Stimulated activated CD4-positive, alpha-beta T cell treated with anti-CD3 and anti-CD28 coated beads, Interleukin-2, amount 100 ng/mL, for 24 hours (primary cell): ENCODE data around the gene FERMT3.
"Not testable (repeated sequence)": the region's sequence is repeated elsewhere in the genome, so short reads cannot be mapped to it uniquely, and the experiment has no call there.

Experiments used
- DNase-seq, 2 donors: peaks; one replicate each; pipeline ENCODE4 v3.0.0-alpha.2; 2020

The FERMT3 gene

DNA sequence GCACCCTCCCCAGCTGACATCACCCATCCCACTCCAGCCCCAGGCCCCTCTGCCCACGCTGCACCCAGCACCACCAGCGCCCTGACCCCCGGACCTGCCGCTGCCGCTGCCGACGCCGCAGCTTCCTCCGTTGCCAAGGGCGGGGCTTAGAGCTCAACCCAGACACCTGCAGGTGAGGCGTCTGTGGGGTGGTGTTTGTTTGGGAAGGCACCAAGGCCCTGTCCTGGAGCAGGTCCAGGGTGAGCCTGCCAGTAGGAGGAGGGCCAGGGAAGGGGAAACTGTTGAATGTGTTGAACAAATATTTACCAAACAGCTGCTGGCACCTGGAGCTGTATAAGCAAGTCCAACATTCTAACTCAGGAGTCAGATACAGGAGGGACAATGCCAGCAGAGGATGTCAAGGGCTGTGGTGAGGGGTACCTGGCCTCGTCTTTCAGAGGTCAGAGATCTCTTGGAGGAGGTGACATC, 31.0 kb downstream of the FERMT3 start:
- DNase-seq = no peak

DNA sequence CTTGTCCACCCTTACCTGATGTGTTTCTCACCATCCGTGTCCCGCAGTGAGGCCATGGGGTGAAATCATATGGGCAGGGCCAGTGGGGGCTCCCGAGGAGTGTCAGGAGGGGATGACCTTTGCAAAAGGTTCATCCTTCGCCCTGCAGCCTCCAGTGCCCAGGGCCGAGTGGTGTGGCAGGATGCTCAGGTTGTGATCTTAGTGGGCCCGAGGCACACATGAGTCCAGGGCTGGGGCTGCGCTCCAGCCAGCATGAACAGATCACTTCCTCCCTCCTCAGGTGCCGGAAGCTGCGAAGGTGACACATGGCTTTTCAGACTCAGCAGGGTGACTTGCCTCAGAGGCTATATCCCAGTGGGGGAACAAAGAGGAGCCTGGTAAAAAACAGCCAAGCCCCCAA, 31.6 kb downstream of the FERMT3 start:
- DNase-seq = no peak

DNA sequence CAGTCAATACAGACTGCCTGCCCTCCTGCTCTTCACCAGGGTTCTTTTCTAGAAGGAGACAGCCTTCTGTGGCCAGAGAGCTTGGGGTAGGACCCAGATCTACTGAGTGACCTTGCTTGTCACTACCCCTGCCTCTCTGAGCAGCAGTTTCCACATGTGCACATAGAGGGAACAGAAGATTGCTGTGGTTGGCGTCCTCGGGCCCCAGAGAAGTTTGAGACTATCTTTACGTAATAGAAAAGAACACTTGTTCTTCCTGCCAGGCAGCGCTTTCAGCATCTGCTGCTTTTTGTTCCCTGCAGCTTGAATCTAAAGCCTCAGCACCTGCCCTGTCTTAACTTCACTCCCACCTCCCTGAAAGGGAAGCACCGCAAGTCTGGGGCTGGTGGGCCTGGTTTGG, 32.5 kb downstream of the FERMT3 start:
- DNase-seq = no peak

DNA sequence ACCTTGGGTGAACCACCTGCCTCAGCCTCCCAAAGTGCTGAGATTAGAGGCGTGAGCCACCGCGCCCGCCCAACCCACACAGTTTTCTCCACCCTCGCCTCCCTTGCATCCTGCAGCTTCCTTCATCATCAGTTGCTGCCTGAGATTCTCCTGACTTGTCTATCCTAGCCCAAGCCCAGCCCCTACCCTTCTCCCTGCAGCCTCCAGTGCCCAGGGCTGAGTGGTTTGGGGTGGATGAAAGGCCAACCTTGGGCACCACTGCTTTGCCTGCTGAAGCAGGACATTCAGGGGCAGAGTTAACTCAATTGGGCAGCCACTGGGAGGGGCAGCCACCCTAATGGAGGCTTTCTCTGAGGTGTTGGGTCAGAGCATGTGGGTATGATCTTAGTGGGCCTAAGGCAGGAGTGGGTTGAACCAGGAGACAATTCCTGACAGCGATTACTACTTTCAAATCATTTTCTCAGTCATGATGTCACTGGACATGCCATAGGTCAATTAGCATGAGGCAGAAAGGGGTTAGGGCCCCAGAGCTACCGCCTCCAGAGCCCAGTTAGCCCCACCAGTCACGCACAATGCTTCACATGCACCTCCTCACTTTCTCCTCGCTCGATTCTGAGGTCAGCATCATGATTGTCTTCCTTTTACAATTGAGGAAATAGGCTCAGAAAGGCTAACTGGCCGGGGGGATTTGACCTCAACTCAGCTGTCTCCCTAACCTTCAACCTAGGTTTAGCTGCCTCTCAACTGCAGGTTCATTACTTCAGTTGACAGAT, 33.3 kb downstream of the FERMT3 start:
- DNase-seq = no peak

DNA sequence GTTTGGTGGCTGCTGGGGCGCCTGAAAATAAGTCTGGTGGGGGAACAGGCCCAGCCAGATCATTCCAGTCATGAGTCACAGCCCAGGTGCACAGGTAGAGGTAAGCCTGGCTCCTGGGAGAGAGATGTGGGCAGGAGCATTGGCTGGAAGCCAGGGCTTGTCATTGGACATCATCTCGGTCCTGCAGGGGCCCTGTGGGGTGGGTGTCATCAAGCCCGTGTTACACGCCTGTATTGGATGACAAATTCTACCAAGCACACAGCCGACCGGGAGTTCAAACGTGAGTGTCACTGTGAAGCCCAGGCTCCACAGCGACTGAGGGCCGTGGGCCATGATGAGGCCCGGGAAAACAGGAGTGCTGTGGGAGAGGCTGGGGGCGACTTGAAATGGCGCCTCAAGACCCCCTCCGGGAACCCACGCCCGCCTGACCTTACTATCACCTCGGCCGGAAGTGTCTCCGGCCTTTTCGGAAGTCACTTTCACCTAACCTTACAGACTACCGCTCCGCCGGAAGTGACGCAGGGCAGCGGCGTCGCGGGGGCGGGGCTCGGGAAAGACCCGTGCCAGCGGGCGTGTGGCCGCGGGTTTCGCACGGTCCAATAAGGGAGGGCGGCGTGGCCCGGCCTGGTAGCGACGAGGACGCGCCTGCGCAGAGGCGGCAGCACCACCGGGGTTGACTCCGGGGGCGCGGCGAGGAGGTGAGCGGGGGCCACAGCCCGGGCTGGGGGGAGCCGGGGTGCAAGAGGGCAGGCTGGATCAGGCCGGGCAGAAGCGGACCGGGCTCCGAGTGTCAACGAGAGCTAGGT, 34.1 kb downstream of the FERMT3 start, which contains the start of gene FKBP2:
Gene FKBP2, plus strand, starts transcription at position 661 of the 806 bp plus-strand sequence. CDS start 1,293 bp downstream, outside the sequence.
- peak; percentile 97 to 98 for DNase-seq

DNA sequence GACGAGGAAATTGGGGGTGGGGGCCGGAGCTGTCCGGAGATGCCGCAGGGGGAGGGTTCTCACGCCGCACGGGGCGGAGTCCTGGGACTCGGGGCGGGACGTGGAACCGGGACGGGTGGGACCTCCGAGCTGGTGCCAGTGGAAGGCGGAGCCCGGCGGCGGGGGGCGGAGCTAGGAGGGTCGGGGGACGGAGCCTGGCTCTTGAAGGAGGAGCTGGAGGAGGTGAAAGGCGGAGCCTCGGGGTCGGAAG, 34.6 kb downstream of the FERMT3 start:
- DNase-seq = peak in 1 of 2 donors; percentile 100

DNA sequence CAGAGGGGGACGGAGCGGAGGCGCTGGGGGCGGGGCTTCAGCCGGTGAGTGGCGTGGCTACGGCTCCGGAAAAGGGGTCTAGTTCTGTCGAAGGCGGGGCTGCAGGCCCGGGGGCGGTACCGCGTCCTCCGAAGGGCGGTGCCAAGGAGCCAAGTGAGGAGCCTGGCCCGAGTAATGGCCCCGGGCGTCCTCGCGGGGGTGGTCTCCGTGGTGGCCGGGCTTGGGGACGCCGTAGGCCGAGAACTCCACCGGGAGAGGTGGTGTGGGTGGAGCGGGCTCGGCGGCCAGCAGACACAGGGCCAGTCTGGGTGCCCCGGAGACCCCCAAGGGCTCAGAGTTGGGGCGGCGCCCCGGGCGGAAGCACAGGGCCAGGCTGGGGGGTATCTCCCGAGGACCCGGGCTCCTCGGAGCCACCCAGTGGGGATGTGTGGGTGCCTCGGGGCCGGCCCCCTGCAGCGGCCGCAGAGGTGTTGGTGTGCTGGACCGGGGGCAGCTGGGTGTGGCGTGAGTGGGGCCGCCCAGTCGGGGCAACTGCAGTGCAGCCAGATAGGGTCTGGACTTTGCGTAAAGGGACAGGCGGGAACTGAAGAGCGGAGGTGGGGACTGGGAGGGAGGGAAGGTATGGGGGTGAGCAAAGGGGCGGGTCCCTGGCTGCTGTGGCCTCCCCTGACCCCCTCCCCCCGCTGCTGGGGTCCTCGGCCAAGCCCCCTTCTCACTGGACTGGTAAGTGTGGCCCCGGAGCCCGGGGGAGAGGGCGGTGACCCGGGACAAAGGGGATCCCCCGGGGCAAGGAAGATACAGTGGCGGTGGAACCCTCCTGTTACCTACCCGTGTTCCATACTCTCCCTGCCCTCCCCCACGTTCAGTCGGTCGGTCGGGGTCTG, 35.2 kb downstream of the FERMT3 start:
- peak in 1 of 2 donors; percentile 100 for DNase-seq

DNA sequence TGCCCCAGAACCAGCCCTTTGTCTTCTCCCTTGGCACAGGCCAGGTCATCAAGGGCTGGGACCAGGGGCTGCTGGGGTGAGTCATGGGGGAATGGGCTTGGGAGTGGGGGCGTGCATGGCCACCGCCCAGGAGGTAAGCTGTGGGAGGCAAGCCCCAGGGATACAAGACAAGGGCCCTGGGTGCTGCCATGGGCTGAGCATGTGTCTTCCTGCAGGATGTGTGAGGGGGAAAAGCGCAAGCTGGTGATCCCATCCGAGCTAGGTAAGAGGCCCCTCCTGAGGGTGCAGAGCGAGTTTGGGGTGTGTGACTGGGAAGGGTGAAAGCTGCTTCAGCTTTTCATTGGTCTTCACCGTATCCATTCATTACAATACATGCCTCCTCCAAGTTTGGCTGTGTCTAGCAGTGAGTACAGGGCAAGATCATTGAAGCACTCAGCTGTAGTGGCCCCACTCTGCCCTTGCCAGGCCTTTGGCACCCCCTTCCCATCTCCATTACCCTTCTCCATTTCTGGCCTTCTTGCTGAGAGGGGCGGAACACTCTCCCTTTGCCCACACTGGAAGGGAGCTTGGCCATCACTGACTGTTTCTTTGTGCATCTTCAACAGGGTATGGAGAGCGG, 36.8 kb downstream of the FERMT3 start:
- no peak for DNase-seq

DNA sequence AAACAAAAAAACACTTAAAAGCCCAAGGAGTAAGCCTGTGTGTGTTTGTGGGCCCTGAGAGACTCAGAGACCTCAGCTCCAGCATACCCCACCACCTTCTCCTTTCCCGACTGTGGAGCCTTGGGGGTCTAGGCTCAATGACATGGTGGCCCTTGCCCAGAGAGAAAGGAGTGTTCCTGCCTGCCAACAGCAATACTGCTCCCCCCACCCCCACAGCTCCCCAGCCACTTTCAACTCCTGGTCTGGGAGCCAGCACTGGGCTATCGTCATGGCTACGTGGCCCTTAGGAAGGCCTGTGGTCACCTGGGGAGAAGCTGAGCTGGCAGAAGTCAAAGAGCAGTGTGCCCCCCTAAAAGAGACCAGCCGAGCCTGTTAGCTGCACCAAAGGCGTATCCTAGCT, 37.6 kb downstream of the FERMT3 start:
- DNase-seq = no peak

DNA sequence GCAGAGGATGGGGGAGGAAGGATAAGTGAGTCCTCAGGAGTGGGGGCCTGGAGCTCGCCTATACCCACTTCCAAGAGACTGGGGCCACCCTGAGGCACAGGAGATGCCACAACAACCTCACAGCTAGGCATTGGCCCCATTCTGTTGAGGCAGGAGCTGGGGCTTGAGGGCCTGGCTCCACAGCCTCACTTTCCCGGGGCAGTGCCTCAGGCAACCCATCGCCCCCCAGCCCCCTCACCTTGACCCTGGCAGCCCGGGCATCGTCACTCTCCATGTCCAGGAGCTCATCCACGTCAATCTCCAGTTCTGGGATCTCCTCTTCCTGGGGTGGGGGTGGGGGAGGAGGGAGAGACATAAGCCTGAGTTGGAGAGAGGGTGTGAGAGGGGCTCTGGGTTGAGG, 38.4 kb downstream of the FERMT3 start:
- DNase-seq = no peak

DNA sequence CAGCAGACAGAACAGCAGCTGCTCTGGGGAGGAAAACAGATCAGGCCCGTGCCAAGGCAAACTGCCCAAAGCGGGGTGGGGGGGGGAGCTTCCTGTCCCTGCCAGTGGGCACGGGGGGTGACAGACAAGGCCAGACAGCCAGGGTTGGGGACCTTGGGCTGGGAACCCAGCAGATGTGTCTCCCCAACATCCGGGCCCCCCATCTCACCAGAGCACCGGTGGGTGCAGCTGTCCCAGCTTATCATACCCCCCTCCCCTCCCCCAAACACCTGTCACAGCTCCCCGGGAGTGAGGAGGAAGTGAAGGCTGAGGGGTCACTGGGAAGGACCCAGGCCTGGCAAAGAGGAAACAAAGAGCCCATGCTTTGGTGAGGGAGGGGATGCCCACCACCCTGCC, 38.9 kb downstream of the FERMT3 start:
- peak in 1 of 2 donors; percentile 34 for DNase-seq

DNA sequence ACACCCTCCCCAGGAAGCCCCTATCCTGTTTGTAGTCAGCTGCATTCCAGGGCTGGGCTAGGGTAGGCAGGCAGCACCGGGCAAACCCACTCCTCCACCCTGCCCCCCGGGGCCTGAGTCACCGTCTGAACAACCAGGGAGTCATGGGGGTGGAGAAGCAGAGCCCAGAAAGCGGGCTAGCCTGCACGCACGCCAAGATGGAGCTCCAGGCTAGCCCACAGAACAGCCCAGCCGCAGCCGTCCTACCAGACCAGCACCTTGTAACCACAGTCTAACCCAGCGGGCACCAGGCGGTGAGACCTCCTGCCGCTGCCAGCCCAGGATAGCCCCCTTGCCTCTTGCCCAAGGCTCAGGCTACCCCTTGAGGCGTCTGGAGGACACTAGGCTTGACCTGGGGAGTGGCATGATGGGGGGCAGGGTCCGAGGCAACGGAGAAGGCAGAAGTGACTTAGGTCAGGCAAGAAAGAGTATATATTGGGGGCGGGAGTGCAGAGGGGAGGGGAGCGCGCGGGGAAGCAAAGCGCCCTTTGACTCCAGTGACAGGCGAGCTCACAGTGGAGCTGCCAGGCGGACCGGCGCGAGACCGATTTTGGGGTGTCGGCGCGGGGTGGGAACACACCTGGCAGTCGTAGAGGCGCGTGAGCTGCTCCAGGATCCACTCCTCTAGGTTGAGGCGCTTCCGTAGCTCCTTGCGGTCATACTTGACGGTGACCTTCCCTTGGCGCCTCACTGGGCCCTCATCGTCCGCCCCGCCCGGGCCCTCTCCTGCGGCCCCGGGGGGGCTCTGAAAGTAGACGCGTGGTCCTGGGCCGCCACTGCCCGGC, 39.5 kb downstream of the FERMT3 start:
- DNase-seq = peak; percentile 83 to 85

DNA sequence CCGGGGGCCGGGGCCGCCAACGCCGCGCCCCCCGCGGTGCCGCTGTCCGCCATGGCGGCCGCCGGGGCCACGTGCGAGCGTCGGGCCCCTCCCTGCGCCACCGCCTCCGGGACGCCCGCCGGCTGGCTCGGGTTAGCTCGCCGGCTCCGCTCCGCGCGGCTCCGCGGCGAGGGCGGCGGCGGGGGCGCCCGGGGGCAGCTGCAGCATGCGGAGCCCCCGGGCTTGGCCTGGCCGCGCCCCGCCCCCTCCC, 40.0 kb downstream of the FERMT3 start:
- not testable (repeated sequence) for DNase-seq

DNA sequence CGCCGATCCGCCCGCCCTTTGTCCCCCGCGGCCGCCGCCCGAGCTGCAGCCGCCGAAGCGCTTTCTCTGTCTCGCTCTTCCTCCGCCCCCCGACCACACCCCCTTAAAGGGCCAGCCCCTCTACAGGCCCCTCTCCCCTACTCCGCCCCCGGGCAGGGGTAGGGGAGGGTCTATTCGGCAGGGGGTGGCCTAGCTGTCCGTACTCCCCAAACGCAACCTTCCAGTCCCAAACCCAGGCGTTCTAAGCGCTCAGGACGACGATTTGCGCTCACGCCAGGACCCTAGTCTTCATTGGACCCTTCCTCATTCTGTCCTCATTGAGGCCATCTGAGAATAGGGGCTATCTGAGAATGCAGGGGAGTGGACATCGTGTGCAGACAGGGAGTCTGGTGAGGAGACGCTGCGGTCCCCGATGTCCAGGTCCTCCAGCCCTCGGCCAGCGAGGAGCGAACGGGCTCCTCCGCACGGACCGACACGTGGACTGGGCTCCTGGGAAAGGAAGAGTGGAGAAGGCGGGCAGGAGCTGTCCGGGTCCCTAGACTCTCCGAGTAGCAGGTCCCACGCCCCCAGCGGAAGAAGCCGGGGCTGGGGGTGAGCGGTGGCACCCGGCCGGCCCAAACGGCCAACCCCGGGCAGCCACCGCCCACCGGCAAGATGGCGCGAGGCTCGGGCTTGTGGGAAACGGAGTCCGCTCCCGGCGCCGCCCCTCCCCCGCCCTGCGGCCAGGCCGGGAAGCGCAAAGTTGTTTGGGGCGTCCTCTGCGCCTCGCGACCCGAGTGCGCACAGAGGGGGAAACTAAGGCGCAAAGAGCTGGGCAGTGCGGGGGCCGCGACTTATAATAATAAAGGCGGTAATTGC, 40.6 kb downstream of the FERMT3 start, which contains the start of gene PPP1R14B:
Gene PPP1R14B, minus strand, starts transcription at position 73 of the 858 bp plus-strand sequence. CDS start 270 bp downstream, outside the sequence.
- DNase-seq = peak; percentile 88 to 89

DNA sequence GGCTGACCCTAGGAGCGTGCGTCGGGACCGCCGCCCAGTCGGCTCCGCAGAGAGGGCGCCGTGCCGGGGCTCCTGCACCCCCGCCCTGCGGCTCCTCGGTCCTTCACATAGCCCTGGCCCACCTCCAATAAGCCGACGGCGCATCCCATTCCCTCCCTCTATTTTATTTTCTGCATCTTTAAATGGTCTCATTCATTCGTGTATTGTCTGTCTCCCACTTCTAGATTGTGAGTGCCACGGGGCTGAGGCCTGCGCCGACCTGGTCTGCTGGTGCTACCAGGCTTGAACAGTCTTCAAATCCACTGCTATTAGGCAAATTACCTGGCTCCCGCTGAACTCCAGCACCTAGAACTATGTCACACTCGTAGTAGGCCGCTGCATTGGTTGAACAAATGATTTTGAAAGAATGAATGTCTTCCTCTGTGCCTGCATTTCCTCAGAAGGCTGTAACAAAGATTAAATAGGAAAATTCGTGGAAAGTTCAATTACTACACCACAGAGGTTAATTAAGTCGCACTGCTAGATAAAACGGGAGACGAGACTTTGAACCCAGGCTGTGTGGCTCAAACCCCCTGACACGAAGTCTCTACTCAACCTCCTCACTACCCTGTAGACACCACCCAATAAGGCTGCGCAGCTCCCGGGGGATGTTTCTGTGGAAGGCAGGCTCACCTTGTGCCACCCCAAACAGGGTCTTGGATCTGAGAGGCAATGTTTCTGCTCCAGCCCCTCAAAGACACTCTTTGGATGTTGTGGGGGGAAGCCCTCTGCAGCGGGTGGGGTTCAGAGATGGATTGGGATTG, 41.4 kb downstream of the FERMT3 start:
- DNase-seq = no peak

DNA sequence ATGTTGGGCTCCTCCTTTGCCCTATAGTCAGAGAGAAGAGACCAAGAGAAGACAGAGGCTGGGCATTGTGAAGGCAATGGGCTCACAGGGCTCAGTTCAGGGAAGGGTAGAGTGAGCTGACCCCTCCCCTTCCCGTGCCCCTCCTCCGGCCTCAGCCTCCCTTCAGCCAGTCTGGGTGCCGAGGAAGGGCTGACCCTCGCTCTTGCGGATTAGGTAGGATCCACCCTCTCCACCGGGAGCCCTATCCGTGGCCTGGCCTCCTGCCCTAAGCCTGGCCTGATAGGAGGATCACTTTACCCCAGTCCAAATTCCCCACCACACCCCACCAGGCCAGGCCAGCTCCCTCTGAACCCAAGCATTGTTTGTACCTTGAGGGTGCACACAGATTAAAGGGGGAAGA, 42.1 kb downstream of the FERMT3 start:
- no peak for DNase-seq

DNA sequence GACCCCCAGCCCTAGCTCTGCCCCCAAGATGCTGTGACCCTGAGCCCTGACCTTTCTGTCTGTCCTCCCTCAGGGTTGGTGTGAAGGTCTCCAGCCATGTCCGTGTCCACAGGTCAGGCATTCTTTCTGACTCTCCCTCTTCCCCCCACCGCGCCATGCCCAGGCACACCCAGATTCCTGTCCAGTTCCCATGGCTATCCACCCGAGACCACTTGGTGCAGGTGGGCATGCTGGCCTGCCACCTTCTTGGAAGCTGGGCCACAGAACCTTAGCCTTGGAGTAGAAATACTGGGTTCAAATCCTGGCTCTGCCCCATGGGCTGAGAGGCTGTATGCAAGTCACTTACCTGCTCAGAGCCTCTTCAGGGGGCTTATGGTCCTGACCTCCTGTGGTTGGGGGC, 42.5 kb downstream of the FERMT3 start:
- DNase-seq = no peak

DNA sequence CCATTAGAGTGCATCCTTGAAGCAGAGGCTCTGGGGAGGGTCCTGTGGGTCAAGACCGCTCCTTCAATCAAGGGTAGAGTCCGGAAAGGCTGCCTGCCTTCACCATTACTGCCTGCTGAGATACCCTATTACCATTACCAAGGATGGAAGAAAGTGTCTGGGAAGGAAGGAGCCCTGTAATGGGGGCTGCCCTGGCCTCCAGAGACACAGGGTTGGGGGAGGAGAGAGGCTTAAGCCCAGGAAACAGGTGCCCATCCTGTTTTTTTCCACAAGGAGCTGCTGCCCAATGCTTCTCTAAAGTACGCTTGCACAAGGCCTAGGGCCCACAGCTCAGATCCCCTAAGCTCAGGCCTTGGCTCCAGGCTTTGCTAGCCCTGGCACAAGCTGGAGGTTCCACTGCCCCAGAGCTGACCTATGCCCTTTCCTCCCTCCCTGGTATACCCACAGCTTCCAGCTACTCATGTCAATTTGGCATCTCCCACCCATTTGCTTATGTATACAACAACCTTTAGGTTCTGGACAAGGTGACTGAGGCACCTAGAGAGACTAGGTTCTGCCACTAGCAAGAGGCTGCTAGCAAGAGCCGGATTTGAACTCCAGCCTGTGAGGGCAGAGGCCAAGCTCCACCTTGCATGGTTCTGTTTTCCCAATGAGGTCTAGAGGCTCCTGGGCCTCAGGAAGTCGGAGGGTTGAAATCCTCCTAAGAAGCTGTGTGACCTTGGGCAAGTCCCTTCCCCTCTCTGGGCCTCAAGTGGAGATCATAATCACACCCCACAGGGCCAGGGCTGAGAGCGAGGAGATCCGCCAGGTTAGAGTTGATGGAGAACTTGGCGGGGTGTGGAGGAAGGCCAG, 43.3 kb downstream of the FERMT3 start:
- DNase-seq = no peak

DNA sequence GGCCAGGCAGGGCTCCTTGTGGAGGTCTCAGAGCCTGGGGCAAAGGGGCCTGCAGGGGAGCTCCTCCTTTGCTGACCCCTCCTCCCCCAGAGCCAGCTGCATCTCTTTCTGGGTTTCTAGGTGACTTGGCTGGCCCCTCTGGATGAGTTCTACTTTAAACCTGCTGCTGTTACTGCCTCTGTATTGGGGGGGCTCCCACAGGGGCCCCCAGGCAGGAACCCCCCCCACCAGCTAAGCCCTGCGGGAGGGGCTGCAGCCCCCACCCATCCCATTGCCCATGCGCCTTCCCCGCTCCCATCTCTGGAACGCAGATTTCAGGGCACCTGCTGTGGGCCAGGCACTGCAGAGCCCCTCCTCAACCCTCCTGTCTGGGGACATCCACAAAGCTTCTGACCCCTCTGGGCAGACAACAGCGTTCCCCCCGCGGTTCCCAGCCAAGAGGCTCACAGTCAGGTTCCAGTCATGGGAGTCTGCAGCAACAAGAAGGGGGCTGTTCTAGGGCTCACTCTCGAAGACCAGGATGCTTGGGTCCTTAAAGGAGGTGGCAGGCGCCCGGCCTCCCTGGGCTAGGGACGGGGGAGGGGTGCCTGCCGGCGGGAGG, 44.0 kb downstream of the FERMT3 start:
- no peak for DNase-seq
